Measurements from ENCODE around the gene HOTAIR. TPM values are rescaled to one million over a fixed set of nuclear protein-coding genes. Genes with fewer than 3 reads are reported as not detected.

The HOTAIR gene
- polyA plus RNA-seq, 3 donors = not detected

DNA sequence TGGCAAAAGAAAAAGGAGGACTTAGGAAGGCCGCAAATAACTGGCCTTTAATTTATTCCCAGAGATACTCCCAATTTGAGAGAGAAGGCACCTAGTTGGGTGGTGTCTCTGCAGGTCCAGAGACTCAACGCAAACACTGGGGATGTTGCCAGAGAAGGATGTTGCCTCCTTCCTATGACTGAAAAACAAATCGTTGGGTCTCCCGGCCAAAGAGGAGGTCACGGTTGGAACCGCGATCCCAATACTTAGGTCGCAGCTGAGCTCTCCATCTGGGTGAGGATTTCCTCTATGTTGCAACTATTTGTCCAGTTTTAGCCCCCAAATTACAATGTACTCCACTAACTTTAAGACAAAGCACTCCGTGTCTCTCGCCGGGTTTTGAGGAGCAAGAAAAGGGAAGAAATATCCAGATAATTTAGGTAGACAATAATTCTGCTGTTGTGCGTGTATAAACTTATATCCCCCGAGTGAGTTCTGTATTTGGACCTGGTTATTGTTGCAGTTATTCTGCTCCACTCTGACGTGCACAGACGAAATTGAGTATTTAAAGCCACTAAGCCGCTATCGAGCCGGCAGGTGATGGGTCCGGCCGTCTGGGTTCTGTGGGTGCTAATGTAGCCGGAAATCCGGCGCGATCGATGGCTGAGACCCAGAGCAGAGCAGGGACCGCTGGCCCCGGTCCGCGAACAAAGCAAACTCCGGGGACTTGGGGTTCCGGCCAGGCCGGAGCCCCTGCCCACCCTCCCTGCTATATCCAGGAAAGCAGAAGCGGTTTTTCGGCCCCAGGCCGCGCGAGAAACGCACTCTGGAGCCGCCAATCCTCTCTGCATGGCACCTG is 14.3 kb downstream of the HOTAIR start:
- Mint-ChIP-seq H3K4me1 (peaks cover 24% of the 10 kb centered on the region), H3K27ac (no peak overlapping the region), H3K27me3 (ENCODE audit: low read depth in 3 of 3) (peaks cover 96 to 99% (median 96%) of the 10 kb centered on the region in 3 donors), H3K4me3 (peak overlapping the region in 1 of 2 donors; percentile 76), H3K9me3 (peaks cover 3 to 63% (median 34%) of the 10 kb centered on the region in 7 donors), H3K36me3 (peaks cover 3 to 17% of the 10 kb centered on the region in 2 donors)
- TF ChIP-seq, protein P1, sequence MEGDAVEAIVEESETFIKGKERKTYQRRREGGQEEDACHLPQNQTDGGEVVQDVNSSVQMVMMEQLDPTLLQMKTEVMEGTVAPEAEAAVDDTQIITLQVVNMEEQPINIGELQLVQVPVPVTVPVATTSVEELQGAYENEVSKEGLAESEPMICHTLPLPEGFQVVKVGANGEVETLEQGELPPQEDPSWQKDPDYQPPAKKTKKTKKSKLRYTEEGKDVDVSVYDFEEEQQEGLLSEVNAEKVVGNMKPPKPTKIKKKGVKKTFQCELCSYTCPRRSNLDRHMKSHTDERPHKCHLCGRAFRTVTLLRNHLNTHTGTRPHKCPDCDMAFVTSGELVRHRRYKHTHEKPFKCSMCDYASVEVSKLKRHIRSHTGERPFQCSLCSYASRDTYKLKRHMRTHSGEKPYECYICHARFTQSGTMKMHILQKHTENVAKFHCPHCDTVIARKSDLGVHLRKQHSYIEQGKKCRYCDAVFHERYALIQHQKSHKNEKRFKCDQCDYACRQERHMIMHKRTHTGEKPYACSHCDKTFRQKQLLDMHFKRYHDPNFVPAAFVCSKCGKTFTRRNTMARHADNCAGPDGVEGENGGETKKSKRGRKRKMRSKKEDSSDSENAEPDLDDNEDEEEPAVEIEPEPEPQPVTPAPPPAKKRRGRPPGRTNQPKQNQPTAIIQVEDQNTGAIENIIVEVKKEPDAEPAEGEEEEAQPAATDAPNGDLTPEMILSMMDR (IDR thresholded peaks at IDR 0.05) = no peak
- no peak overlapping the region for H2AFZ ChIP-seq (ENCODE audit: insufficient read depth, low read depth, low read length, poor library complexity, severe bottlenecking)
- H4K20me1 ChIP-seq (ENCODE audit: insufficient read depth, low read length) = no peaks in the 10 kb centered on the region
- H3K4me1 ChIP-seq (ENCODE audit: control insufficient read depth in 1 of 2, insufficient read depth in 2 of 2, low read length in 2 of 2) = no peaks in the 10 kb centered on the region
- WGBS (ENCODE audit: insufficient coverage) = 4% methylated on average over 32 of the region's 39 CpGs
- H3K9me3 ChIP-seq (replicated peaks in 1 of 2; ENCODE audit: control insufficient read depth in 1 of 2, insufficient read depth in 1 of 2, low read length in 2 of 2) = peaks cover 4 to 83% of the 10 kb centered on the region in 2 donors
- H3K9ac ChIP-seq (ENCODE audit: insufficient read depth, low read length, poor library complexity, severe bottlenecking) = no peak overlapping the region
- intact Hi-C loops (cut with micrococcal nuclease) = no loop called here
- no peak overlapping the region for H3K27ac ChIP-seq (ENCODE audit: low read depth in 1 of 2, low read length in 2 of 2)
- no peaks in the 10 kb centered on the region for H3K36me3 ChIP-seq (replicated peaks in 1 of 2; ENCODE audit: control insufficient read depth in 1 of 2, insufficient read depth in 2 of 2, low read length in 2 of 2)
- H3K4me3 ChIP-seq (replicated peaks in 1 of 3; ENCODE audit: low read depth in 2 of 3, low read length in 3 of 3) = no peak overlapping the region
- H3K79me2 ChIP-seq (ENCODE audit: insufficient read depth, low read length) = no peaks in the 10 kb centered on the region
- no peak overlapping the region for H3K4me2 ChIP-seq (replicated peaks; ENCODE audit: extremely low read depth, low read length, poor library complexity, severe bottlenecking)
- peaks cover 97 to 100% of the 10 kb centered on the region in 2 donors for H3K27me3 ChIP-seq (ENCODE audit: control insufficient read depth in 2 of 2, insufficient read depth in 2 of 2, low read length in 2 of 2)
- DNase-seq = no peak

DNA sequence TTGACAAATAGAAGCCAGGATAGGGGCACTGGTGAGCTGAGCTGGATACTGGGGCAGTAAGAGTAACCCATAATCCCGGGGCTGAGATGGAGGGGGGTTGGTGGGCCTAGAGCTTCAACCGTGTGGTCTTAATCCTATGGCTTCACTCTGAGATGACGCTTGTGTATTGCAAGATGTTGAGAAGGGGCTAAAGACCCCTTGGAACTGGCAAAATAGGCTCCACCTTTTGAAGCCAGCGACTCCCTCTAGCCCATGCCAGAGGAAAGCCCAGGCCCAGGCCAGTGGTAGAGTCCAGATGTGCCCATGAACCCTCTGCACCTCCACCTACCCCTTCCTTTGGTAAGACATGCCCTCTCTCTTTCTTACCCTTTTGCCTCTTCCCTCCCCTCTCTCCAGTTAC is 15.4 kb downstream of the HOTAIR start:
- Histone ChIP-seq H3K4me3 (replicated peaks in 1 of 3; ENCODE audit: low read depth in 2 of 3, low read length in 3 of 3) (no peak overlapping the region), H3K9me3 (replicated peaks in 1 of 2; ENCODE audit: control insufficient read depth in 1 of 2, insufficient read depth in 1 of 2, low read length in 2 of 2) (peaks cover 7 to 81% of the 10 kb centered on the region in 2 donors), H3K27ac (ENCODE audit: low read depth in 1 of 2, low read length in 2 of 2) (no peak overlapping the region), H3K27me3 (ENCODE audit: control insufficient read depth in 2 of 2, insufficient read depth in 2 of 2, low read length in 2 of 2) (peaks cover 93 to 99% of the 10 kb centered on the region in 2 donors), H3K9ac (ENCODE audit: insufficient read depth, low read length, poor library complexity, severe bottlenecking) (no peak overlapping the region), H4K20me1 (ENCODE audit: insufficient read depth, low read length) (no peaks in the 10 kb centered on the region), H3K36me3 (replicated peaks in 1 of 2; ENCODE audit: control insufficient read depth in 1 of 2, insufficient read depth in 2 of 2, low read length in 2 of 2) (no peaks in the 10 kb centered on the region), H2AFZ (ENCODE audit: insufficient read depth, low read depth, low read length, poor library complexity, severe bottlenecking) (no peak overlapping the region), H3K4me2 (replicated peaks; ENCODE audit: extremely low read depth, low read length, poor library complexity, severe bottlenecking) (no peak overlapping the region), H3K79me2 (ENCODE audit: insufficient read depth, low read length) (no peaks in the 10 kb centered on the region), H3K4me1 (ENCODE audit: control insufficient read depth in 1 of 2, insufficient read depth in 2 of 2, low read length in 2 of 2) (no peaks in the 10 kb centered on the region)
- Mint-ChIP-seq H3K9me3 (peaks cover 2 to 61% (median 34%) of the 10 kb centered on the region in 7 donors), H3K27me3 (ENCODE audit: low read depth in 3 of 3) (peaks cover 93 to 97% (median 95%) of the 10 kb centered on the region in 3 donors), H3K4me1 (peaks cover 19% of the 10 kb centered on the region), H3K4me3 (peak overlapping the region in 1 of 2 donors; percentile 76), H3K27ac (no peak overlapping the region), H3K36me3 (peaks cover 2 to 14% of the 10 kb centered on the region in 2 donors)
- intact Hi-C loops (cut with micrococcal nuclease) = no loop called here
- TF ChIP-seq, protein P1 (IDR thresholded peaks at IDR 0.05) = no peak
- DNase-seq = no peak
- WGBS (ENCODE audit: insufficient coverage) = 14% methylated on average over 2 of the region's 4 CpGs
